GM12875 (cell line): ENCODE measurements around the gene MTA1.

ENCODE experiments used
- H3K4me3 ChIP-seq: one replicate; pipeline ENCODE4 v1.5.1; 2011; ENCODE audit warnings: low read depth, low read length, control low read depth
- TF ChIP-seq, protein P1 (sequence below): IDR thresholded peaks from 2 replicates; pipeline ENCODE4 v1.5.1; 2011; ENCODE audit warnings: low read depth, mild to moderate bottlenecking, control low read depth, inconsistent platforms, low read length, moderate library complexity, borderline replicate concordance; ENCODE audit not compliant: insufficient read depth

MTA1 gene

DNA sequence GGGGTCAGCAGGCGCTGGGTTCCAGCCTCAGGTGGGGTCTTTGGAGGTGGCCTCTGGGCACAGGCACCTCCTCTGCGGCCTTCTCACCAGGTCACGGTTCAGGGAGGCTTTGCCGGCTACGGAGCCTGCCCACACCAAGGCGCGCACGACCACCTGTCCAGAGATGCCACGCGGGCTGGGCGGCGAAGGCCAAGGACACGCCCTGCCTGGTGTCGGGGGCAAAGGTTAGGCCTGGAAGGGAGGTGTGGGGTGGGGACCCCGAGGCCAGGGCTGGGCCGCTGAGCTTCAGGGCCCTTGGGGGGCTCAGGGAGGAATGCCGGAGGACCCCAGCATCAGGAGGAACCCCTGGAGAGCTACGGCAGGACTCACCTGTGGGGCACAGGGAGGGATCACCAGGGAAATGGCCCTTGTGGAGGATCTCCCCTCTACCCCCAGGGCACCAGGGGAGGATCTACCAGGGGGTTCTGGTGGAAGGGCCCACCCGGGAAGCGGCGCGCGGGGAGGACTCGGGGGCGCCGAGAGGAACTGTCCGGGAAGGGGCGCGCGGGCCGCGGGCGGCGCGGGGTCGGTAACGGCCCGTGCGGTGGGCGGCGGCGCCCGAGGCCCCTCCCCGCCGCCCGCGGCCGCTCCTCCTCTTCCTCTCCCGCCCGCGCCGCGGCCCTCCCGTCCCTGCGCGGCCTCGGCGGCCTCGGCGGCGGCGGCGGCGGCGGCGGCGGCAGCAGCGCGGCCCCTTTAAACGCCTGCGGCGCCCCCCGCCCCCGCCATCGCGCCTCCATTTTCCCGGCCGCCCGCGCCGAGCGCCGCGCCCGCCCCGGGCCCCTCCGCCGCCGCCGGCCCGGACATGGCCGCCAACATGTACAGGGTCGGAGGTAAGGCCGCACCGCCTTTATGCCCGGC is at the start of gene MTA1:
MTA1 (plus strand) TSS at position 633 of the 897 bp plus-strand sequence; CDS start at position 842, 209 bp downstream.
- peak within 1 kb of the TSS; percentile 94 for H3K4me3 ChIP-seq
- TF ChIP-seq, protein P1, sequence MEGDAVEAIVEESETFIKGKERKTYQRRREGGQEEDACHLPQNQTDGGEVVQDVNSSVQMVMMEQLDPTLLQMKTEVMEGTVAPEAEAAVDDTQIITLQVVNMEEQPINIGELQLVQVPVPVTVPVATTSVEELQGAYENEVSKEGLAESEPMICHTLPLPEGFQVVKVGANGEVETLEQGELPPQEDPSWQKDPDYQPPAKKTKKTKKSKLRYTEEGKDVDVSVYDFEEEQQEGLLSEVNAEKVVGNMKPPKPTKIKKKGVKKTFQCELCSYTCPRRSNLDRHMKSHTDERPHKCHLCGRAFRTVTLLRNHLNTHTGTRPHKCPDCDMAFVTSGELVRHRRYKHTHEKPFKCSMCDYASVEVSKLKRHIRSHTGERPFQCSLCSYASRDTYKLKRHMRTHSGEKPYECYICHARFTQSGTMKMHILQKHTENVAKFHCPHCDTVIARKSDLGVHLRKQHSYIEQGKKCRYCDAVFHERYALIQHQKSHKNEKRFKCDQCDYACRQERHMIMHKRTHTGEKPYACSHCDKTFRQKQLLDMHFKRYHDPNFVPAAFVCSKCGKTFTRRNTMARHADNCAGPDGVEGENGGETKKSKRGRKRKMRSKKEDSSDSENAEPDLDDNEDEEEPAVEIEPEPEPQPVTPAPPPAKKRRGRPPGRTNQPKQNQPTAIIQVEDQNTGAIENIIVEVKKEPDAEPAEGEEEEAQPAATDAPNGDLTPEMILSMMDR, result no peak

DNA sequence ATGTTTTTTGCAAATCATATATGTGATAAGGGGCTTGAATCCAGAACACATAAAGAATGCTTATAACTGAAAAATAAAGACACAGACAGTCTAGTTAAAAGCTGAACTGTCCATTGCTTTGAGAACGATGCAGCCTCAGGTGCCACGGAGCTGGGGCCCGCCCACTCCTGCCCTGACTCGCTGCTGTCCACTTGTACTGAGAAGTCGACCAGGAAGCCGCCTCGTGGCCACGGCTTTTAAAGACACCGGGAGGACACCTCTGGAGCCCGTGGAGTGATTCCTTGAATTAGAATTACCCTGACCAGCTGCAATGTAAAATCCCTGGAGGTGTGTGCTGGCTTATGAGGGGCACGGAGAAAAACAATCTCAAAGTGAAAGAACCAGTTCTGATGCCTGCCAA is 45.2 kb upstream of the MTA1 start:
- TF ChIP-seq, protein P1, result no peak
- no peak overlapping the region for H3K4me3 ChIP-seq

DNA sequence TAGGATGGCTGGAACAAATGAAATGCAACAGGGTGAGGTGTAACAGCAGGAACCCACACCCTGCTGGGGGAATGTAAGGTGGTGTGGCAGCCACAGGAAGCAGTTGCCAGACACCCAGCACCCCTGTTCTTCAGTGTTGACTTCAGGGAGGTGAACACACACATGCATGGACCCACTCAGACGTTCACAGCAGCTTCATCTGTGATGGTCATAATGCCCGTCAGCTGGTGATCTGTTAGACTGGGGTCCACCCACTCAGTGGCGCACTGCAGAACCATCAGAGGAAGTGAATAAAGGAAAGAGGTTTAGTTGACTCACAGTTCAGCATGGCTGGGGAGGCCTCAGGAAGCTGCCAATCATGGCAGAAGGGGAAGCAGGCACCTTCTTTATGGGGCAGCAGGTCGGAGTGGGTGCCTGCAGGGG is 44.0 kb upstream of the MTA1 start:
- H3K4me3 ChIP-seq, result no peak overlapping the region
- TF ChIP-seq, protein P1, result no peak

DNA sequence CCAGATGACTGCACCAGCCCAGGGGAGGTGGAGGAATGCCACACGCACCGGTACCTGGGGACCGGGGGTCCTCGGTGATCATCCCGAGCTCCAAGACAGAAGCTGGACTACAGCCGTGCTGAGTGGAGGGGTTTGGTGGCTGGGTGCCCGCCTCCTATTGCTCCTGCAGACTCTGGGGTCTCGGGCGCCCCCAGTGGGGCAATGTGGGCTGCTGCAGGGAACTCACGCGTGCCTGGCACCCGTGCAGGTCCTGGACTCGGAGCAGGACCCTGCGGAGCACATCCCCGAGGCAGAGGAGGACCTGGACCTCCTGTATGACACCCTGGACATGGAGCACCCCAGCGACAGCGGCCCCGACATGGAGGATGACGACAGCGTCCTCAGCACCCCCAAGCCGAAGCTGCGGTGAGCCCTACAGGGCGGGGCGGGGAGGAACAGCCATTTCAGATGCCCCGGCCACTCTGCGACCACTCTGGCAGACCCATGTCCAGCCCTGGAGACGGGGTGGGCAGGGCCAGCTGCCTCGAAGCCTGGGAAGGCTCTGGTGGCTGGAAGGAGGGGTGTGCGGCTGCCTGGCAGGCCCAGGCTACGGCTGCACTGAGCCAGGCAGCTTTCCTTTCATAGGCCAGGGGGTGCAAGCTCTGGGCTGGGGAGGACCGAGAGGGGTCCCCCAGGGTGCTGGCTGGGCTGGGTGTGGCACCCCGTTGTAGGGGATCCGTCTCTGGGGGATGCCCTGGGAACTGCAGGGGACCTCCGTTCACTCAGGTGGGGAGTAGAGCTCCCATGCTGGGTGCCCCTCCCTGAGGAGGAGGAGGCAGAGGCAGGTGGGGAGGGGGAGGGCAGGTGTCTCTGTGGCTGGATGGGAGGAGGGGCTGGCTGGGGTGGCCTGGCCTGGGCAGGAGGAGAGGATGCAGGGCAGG is 42.8 kb upstream of the MTA1 start:
- TF ChIP-seq, protein P1, result no peak
- H3K4me3 ChIP-seq, result no peak overlapping the region

DNA sequence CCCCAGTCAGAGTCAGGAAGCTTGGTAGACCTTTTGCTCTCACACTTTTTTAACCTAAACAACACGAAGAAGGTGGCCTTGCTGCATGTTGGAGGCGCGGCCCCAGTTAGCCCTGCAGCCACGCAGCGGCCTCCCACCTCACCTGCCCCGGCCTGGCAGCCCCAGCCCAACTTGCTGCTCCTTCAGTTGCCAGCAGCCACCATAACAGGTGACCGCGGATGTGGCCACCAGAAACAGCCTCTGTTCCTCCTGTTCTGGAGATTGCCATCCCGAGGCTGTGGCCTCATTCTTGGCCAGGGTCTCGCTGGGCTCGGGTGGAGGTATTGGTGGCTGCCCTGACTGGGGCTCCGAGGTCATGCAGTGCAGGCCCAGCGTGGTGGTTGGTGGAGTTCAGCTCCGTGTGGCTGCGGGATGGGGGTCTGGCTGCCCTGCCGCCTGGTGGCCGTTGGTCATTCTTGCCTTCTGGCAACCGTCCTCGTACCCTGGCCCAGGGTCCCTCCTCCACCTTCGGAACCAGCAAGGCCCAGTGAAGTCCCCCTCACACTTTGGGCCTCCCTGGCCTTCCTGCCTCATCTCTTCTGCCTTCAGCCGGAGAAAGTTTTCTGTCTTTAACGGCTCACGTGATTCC is 42.0 kb upstream of the MTA1 start:
- TF ChIP-seq, protein P1, result no peak
- H3K4me3 ChIP-seq, result no peak overlapping the region

DNA sequence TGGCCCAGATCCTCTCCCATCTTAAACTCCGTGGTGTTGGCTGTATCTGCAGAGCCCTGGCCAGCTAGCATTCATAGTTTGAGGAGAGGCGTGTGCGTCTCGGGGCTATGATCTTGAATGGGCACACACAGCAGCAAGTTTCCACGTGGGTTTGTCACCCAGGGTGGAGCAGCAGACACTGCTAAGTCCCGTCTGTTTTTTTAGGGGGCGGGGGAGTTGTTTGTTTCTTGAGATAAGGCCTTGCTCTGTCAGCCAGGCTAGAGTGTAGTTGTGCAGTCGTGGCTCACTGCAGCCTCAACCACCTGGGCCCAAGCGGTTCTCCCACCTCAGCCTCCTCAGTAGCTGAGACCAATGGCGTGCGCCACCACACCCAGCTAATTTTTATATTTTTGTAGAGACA is 41.4 kb upstream of the MTA1 start:
- TF ChIP-seq, protein P1, result no peak
- no peak overlapping the region for H3K4me3 ChIP-seq
